Stomach (tissue), 9 donors: ENCODE data around the gene PALD1. TPM values are rescaled to one million over a fixed set of nuclear protein-coding genes. Genes with fewer than 3 reads are reported as not detected.

Experiments
- DNase-seq, 2 donors: peaks; one replicate each; pipeline versions ENCODE4 v3.0.0 to v3.0.0-alpha.2; 2013 to 2019
- H3K27ac ChIP-seq, 5 donors: fragments of 200-600 bp in 4 of 5; sonication (generic) in 4 of 5; one replicate each; pipeline ENCODE4 v1.5.1; 2013 to 2019; ENCODE audit warnings: mild to moderate bottlenecking in 1 of 5, moderate library complexity in 1 of 5
- H3K27me3 ChIP-seq, 3 donors: fragments of 200-600 bp; sonication (generic); one replicate each; pipeline ENCODE4 v1.5.1; 2017 to 2019; ENCODE audit warnings: mixed run types in 1 of 3
- H3K36me3 ChIP-seq, 4 donors: fragments of 200-600 bp; sonication (generic); 1 replicate in 3 of 4; 2 replicates in 1 of 4; pipeline ENCODE4 v1.5.1; 2016 to 2019
- H3K4me1 ChIP-seq, 4 donors: fragments of 200-600 bp; sonication (generic); one replicate each; pipeline ENCODE4 v1.5.1; 2016 to 2019
- H3K4me3 ChIP-seq, 4 donors: fragments of 200-600 bp; sonication (generic) in 3 of 4; one replicate each; pipeline ENCODE4 v1.5.1; 2016 to 2019; ENCODE audit warnings: mild to moderate bottlenecking in 1 of 4
- H3K9me3 ChIP-seq, 4 donors: fragments of 200-600 bp; sonication (generic); one replicate each; pipeline ENCODE4 v1.5.1; 2016 to 2019
- EP300 ChIP-seq: sonication (generic); formaldehyde crosslinking; IDR thresholded peaks from one replicate; pipeline ENCODE4 v1.6.1; 2017; ENCODE audit warnings: antibody characterized with exemption
- POLR2A ChIP-seq, 4 donors: fragments of 450-650 bp; IDR thresholded peaks; one replicate each; pipeline ENCODE4 v1.6.1; 2016; ENCODE audit warnings: antibody characterized with exemption in 4 of 4, control low read depth in 2 of 4, mild to moderate bottlenecking in 1 of 4, moderate library complexity in 1 of 4
- POLR2AphosphoS5 ChIP-seq, 3 donors: sonication (generic); formaldehyde crosslinking; IDR thresholded peaks; one replicate each; pipeline ENCODE4 v1.6.1; 2016; ENCODE audit warnings: antibody characterized with exemption in 3 of 3
- WGBS, 5 donors: extraction: QIAGEN DNeasy Blood & Tissue Kit in 3 of 5; methylation state at CpG; one replicate each; pipeline versions ENCODE4 v1.1.5 to v1.1.7; 2013 to 2018; 5-methylcytosine and 5-hydroxymethylcytosine counted together
- intact Hi-C: fragments of 100-400 bp; cut with DNase I; formaldehyde crosslinking; loops from one replicate; pipeline ENCODE4 v1.15.1; 2023; ENCODE audit warnings: low total_unique reads
- polyA plus RNA-seq, 3 donors: library from polyadenylated mRNA; stranded (reverse); fragments of 200-250 nt; gene quantifications; one replicate each; pipeline ENCODE4 v1.2.3, GENCODE V29; 2013
- total RNA-seq, 5 donors: library from RNA; depleted of rRNA; stranded (reverse); fragments of >200 nt; gene quantifications; one replicate each; pipeline versions ENCODE4 v1.1.0 to v1.2.3, GENCODE V29; 2014 to 2016
- TF ChIP-seq, protein P1 (sequence below), 7 experiments: fragments of 450-650 bp in 4 of 7; fragments of 200-600 bp in 3 of 7; sonication (generic) in 3 of 7; IDR thresholded peaks; one replicate each; pipeline ENCODE4 v1.5.1; 2016 to 2019; ENCODE audit warnings: antibody characterized with exemption in 7 of 7, control low read depth in 2 of 7, mild to moderate bottlenecking in 1 of 7
- donor health status: healthy with polysubstance abuse.
- donor health status: Bipolar disorder and iron deficiency.
- donor health status: healthy.

PALD1 gene
- total and polyA plus RNA-seq, 8 donors: 2.4 to 25.1 (median 4.0) TPM

DNA sequence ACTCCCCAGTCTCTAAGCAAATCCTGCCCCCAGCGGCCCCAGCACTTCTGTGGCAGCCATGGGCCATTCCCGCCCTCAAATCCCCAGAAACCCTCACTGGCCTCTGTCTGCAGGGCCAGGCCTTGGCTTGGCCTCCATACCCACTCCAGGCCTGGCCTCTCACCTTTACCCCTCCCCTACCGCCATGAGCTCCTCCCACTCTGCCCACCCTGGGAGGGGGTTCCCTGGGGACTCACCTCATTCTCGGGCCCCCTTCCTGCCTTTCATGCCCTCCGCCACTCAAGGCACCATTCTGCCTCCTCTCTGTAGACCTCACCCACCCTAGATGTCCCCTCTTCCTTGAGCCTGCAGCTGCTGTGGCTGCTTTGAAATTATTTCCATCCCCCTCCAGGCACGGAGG lies 83.0 kb downstream of the PALD1 start:
- H3K27me3 ChIP-seq: no peaks in the 10 kb centered on the region
- 79 to 89% (median 82%) methylated on average over 6 of the region's 6 CpGs for WGBS, 5 donors
- peaks cover 7 to 40% (median 25%) of the 10 kb centered on the region in 4 donors for H3K4me1 ChIP-seq
- H3K27ac ChIP-seq: peak overlapping the region in 1 of 5 donors; percentile 61
- DNase-seq: no peak
- H3K4me3 ChIP-seq: no peak overlapping the region
- TF ChIP-seq POLR2A (IDR thresholded peaks at IDR 0.05) (no peak), POLR2AphosphoS5 (IDR thresholded peaks at IDR 0.05) (no peak), EP300 (no peak)
- peaks cover 0 to 26% (median 5%) of the 10 kb centered on the region in 4 donors for H3K36me3 ChIP-seq
- no peaks in the 10 kb centered on the region for H3K9me3 ChIP-seq
- intact Hi-C loops: no loop called here

- no peaks in the 10 kb centered on the region for H3K27me3 ChIP-seq
- intact Hi-C loops: no loop called here
- H3K36me3 ChIP-seq: peaks cover 0 to 26% (median 8%) of the 10 kb centered on the region in 4 donors
- H3K27ac ChIP-seq: no peak overlapping the region
- no peaks in the 10 kb centered on the region for H3K9me3 ChIP-seq
- DNase-seq: peak in 1 of 2 donors; percentile 68
- H3K4me3 ChIP-seq: no peak overlapping the region
- H3K4me1 ChIP-seq: peaks cover 7 to 40% (median 25%) of the 10 kb centered on the region in 4 donors
- WGBS, 5 donors: 78 to 94% (median 83%) methylated on average over 13 to 15 of the region's 15 CpGs
- TF ChIP-seq POLR2A (IDR thresholded peaks at IDR 0.05): no peak
- TF ChIP-seq, protein P1, sequence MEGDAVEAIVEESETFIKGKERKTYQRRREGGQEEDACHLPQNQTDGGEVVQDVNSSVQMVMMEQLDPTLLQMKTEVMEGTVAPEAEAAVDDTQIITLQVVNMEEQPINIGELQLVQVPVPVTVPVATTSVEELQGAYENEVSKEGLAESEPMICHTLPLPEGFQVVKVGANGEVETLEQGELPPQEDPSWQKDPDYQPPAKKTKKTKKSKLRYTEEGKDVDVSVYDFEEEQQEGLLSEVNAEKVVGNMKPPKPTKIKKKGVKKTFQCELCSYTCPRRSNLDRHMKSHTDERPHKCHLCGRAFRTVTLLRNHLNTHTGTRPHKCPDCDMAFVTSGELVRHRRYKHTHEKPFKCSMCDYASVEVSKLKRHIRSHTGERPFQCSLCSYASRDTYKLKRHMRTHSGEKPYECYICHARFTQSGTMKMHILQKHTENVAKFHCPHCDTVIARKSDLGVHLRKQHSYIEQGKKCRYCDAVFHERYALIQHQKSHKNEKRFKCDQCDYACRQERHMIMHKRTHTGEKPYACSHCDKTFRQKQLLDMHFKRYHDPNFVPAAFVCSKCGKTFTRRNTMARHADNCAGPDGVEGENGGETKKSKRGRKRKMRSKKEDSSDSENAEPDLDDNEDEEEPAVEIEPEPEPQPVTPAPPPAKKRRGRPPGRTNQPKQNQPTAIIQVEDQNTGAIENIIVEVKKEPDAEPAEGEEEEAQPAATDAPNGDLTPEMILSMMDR (IDR thresholded peaks at IDR 0.05): no peak
- TF ChIP-seq POLR2AphosphoS5 (IDR thresholded peaks at IDR 0.05): no peak
- no peak for TF ChIP-seq EP300
These were observed 83.6 kb downstream of the PALD1 start for GRCh38 chr10:70562036-70562755.

- H3K27me3 ChIP-seq: no peaks in the 10 kb centered on the region
- no peak for DNase-seq
- intact Hi-C loops: no loop called here
- peaks cover 7 to 40% (median 25%) of the 10 kb centered on the region in 4 donors for H3K4me1 ChIP-seq
- no peak overlapping the region for H3K27ac ChIP-seq
- no peak overlapping the region for H3K4me3 ChIP-seq
- no peaks in the 10 kb centered on the region for H3K9me3 ChIP-seq
- 71 to 80% (median 77%) methylated on average over 7 of the region's 7 CpGs for WGBS, 5 donors
- H3K36me3 ChIP-seq: peaks cover 0 to 30% (median 9%) of the 10 kb centered on the region in 4 donors
- no peak for TF ChIP-seq EP300
- TF ChIP-seq POLR2AphosphoS5 (IDR thresholded peaks at IDR 0.05): no peak
- TF ChIP-seq, protein P1 (IDR thresholded peaks at IDR 0.05): no peak
- TF ChIP-seq POLR2A (IDR thresholded peaks at IDR 0.05): no peak
These were observed 84.7 kb downstream of the PALD1 start for GRCh38 chr10:70563230-70563629.

DNA sequence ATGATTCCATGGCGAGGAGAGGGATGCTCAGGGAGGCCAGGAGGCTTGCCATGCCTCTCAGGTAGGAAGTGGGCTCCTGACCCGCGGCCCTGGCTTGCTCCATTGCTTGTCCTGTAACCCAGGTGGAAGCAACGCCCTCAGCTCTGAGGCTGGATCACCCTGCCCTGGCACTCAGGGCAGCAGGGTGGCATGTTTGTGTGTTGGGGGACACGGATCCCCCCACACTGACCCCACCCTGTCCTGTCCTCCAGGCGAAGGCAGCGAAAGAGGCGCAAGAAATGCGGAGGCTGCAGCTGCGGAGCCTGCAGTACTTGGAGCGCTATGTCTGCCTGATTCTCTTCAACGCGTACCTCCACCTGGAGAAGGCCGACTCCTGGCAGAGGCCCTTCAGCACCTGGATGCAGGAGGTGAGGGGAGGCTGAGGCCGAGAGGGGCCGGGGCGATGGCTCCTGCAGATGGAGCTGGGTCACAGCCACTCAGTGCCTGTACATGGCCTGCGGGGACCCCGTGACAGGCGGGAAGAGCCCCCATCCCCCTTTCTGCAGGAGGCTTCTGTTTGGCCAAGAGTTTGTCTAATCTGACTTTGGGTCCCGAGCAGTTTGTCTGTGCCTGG lies 85.7 kb downstream of the PALD1 start:
- no peak for DNase-seq
- H3K4me1 ChIP-seq: peaks cover 3 to 34% (median 17%) of the 10 kb centered on the region in 4 donors
- H3K27me3 ChIP-seq: no peaks in the 10 kb centered on the region
- peaks cover 0 to 30% (median 9%) of the 10 kb centered on the region in 4 donors for H3K36me3 ChIP-seq
- 92 to 96% (median 95%) methylated on average over 17 to 21 of the region's 21 CpGs for WGBS, 5 donors
- intact Hi-C loops: no loop called here
- H3K9me3 ChIP-seq: no peaks in the 10 kb centered on the region
- TF ChIP-seq POLR2AphosphoS5 (IDR thresholded peaks at IDR 0.05): no peak
- no peak for TF ChIP-seq POLR2A (IDR thresholded peaks at IDR 0.05)
- no peak for TF ChIP-seq EP300
- TF ChIP-seq, protein P1 (IDR thresholded peaks at IDR 0.05): no peak
- no peak overlapping the region for H3K27ac ChIP-seq
- H3K4me3 ChIP-seq: no peak overlapping the region
